Stimulated activated naive CD4-positive, alpha-beta T cell treated with Interleukin-2 at 50 U/mL for 16 hours (primary cell): ENCODE data around the gene PIK3CD.

Source experiments
- DNase-seq: peaks from one replicate; lab custom pipeline; 2025; lab: John Stamatoyannopoulos, UW

Gene PIK3CD

DNA sequence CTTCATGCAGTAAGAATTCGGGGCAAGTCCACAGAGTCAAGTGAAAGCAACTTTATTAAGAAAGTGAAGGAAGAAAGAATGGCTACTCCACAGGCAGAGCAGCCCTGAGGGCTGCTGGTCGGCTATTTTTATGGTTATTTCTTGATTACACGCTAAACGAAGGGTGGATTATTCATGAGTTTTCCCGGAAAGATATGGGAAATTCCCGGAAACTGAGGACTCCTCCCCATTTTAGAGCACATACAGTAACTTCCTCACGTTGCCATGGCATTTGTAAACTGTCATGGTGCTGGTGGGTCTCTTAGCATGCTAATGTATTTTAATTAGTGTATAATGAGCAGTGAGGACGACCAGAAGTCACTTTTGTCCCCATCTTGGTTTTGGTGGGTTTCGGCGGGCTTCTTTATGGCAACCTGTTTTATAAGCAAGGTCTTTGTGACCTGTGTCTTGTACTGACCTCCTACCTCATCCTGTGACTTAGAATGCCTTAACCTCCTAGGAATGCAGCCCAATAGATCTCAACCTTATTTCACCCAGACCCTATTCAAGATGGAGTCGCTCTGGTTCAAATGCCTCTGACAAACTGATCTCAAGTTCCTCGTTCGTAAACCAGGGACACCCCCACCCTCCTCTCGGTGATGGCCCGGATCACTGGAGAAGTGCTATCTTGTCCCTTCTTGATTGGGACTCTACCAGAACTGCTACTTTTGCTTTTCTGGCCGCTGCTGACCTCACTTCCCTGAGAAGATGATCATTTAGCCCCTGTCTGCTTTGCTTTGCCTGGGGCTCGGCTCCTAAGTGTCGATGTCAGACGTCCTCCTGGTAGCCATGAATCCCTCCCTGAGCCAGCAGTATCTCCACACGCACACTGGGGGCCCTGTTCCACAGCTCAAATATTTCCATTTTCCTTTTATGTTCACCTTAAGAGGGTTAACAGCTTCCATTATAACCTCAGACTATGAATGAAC is 123.5 kb downstream of the PIK3CD start:
- DNase-seq: no peak

GRCh38 chr1:9776685-9777084 is 125.2 kb downstream of the PIK3CD start:
- DNase-seq: no peak
